ENCODE data around the gene DDB1.

The DDB1 gene

DNA sequence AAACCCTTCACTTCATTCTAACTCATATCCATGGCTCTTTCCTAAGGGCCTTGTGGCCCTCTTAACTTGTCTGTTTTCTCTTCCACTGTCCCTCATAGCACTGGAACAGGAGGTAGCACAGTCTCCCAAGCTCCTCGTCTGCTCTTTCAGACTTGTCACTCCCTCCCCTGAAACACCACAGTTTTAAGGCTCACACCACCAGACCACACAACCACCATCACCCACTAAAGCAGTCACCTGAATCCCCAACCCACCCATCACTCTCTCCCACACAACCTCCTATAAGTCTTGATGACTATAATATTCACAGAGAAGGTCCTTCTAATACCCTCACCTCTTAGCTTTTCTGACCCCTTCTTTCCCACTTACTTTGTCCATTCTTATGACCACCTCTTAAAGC, 26.7 kb downstream of the DDB1 start:
- H3K4me3 Mint-ChIP-seq: no peak overlapping the region
- H3K27ac Mint-ChIP-seq: no peak overlapping the region
- no peaks in the 10 kb centered on the region for H3K4me1 Mint-ChIP-seq
- peaks cover 16 to 37% of the 10 kb centered on the region in 2 donors for H3K36me3 Mint-ChIP-seq
- ATAC-seq (replicated peaks): no peak
- no peak for DNase-seq
- no peaks in the 10 kb centered on the region for H3K9me3 Mint-ChIP-seq
- H3K27me3 Mint-ChIP-seq: no peaks in the 10 kb centered on the region

DNA sequence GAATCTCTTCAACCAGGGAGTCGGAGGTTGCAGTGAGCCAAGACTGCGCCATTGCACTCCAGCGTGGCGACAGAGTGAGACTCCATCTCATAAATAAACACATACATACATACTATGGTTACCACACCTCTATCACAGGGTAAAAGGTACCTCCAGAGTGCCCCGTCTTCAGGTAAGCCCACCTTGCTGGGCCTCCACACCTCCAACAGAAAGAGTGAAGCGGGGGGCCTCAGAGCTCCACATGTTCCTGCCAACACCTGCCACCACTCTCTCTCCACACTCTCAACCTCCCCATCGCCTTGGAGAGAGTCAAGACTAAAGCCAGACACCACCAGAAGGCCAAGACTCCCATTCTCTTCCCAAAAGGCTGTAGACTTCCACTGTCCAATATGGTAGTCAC, 27.5 kb downstream of the DDB1 start:
- H3K9me3 Mint-ChIP-seq: no peaks in the 10 kb centered on the region
- no peak for DNase-seq
- no peak overlapping the region for H3K4me3 Mint-ChIP-seq
- no peak overlapping the region for H3K27ac Mint-ChIP-seq
- H3K27me3 Mint-ChIP-seq: no peaks in the 10 kb centered on the region
- peaks cover 22 to 42% of the 10 kb centered on the region in 2 donors for H3K36me3 Mint-ChIP-seq
- H3K4me1 Mint-ChIP-seq: no peaks in the 10 kb centered on the region
- no peak for ATAC-seq (replicated peaks)

DNA sequence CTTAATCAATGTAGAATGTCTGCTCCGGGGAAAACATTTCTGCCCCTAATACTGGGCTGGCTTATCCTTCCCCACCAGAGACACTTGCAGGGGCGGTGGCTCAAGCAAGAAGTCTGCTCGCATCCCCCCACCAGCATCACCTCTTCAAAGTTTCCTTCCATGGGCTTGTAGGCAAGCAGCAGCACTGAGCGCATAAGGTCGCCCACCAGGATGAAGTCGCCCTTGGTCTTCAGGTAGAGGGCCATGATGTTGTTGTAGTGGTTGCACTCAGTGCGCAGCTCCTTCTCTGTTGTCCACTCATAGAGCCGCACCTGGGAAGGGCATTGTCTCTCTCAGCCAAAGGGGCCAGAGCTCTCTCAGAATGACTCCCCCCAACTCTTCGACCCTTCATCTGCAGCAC, 29.2 kb downstream of the DDB1 start:
- Mint-ChIP-seq H3K4me3 (no peak overlapping the region), H3K36me3 (peaks cover 26 to 46% of the 10 kb centered on the region in 2 donors), H3K9me3 (no peaks in the 10 kb centered on the region), H3K27me3 (no peaks in the 10 kb centered on the region), H3K27ac (no peak overlapping the region), H3K4me1 (peaks cover 3 to 4% of the 10 kb centered on the region in 2 donors)
- DNase-seq (no peak), ATAC-seq (replicated peaks) (no peak)

DNA sequence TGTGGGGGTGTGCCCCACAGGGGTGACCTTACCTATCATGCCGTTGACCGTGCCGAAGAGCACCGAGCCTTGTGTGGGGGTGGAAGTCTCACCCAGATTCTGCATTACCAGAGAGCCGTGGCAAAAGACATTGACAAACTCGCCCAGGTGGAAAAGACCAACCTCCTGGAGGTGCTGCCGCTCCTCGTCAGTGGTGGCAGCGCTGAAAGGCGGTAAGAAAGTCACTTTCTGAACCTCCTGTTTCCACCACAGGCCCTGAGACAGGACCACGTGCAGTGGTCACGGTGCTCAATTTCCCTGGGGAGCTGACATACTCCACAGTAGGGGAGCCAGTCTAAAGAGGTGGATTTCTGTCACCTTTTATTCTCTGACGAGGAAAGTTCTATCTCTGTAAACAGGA, 30.4 kb downstream of the DDB1 start:
- ATAC-seq (replicated peaks) (peak in 1 of 2 donors; percentile 23), DNase-seq (no peak)
- Mint-ChIP-seq H3K9me3 (no peaks in the 10 kb centered on the region), H3K27ac (no peak overlapping the region), H3K36me3 (peaks cover 34 to 50% of the 10 kb centered on the region in 2 donors), H3K27me3 (no peaks in the 10 kb centered on the region), H3K4me1 (peaks cover 8 to 14% of the 10 kb centered on the region in 2 donors), H3K4me3 (no peak overlapping the region)

DNA sequence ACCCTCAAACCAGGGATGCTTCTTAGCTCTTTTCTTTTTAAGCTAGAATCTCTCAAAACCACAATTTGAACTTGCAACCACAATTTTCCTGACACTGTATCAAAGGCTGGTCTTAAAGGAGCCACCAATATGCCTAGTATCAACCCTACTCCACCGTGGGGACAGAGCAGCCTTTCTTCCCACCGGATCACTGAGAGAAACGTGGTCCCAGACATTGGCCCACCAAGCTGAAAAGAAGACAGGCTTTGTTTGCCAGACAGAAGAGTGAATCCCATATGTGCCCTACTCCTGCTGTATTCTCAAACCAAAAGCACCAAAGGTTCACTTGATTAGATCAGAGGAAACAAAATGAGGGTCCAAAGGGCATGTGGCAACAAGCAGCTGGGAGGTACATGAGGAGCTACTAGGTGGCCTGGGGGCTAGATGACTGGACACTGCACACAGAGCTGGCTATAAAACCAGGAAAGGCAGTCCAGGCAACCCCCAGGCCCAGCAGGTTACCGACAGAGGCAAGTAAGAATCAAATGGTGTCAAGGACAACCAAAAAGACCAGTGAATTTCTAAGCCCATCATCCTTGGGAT, 34.2 kb downstream of the DDB1 start:
- ATAC-seq (replicated peaks): no peak
- DNase-seq: no peak
- Mint-ChIP-seq H3K27ac (peak overlapping the region; percentile 10), H3K36me3 (peaks cover 33 to 47% of the 10 kb centered on the region in 2 donors), H3K9me3 (no peaks in the 10 kb centered on the region), H3K4me1 (peaks cover 19 to 30% of the 10 kb centered on the region in 2 donors), H3K4me3 (no peak overlapping the region), H3K27me3 (no peaks in the 10 kb centered on the region)

DNA sequence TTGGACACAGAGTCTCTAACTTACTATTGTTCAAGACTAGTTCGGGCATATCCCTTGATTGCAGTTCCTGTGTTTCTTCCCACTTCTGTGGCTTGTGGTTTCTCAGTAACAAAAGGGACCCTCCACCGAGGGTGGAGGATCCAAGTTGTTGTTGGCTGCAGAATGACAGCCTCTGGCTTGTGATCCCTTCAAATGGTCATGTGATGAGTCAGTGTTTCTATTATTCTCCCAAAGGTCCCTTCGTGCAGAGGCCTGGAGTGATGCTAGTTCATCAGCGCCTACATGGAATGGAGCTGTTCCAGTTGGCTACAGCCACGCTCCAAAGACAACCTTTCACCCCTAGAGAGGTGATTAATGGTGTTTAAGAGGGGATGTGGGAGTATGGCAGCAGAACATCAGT, 35.2 kb downstream of the DDB1 start:
- H3K36me3 Mint-ChIP-seq: peaks cover 33 to 47% of the 10 kb centered on the region in 2 donors
- H3K9me3 Mint-ChIP-seq: no peaks in the 10 kb centered on the region
- H3K4me3 Mint-ChIP-seq: no peak overlapping the region

DNA sequence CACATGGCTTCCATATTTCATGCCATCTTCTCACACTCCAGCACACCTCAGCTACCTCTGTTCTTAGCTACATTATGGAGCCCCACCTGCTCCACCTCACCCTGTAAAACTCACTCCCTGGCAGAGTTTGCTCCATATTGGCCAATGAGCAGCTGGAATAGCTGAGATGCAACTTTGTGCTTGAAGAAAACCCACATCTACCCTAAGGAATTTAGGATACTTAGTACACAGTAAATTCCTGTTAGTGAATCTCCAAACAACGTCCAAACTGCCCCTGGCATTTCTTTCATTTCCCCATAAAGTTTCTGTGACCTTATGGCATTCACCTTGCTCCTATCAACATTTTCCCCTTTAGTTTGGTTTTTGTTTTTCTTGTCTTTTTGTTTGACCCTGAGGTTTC, 35.6 kb downstream of the DDB1 start:
- Mint-ChIP-seq H3K4me1 (peaks cover 23 to 36% of the 10 kb centered on the region in 2 donors), H3K4me3 (peak overlapping the region; percentile 20 to 26), H3K27ac (peak overlapping the region; percentile 68), H3K9me3 (no peaks in the 10 kb centered on the region), H3K27me3 (peaks cover 3% of the 10 kb centered on the region in 2 donors), H3K36me3 (peaks cover 33 to 46% of the 10 kb centered on the region in 2 donors)
- ATAC-seq (replicated peaks) (no peak), DNase-seq (no peak)

More for the DNA sequence above, 35.2 kb downstream of the DDB1 start:
- Mint-ChIP-seq H3K4me1 (peaks cover 23 to 36% of the 10 kb centered on the region in 2 donors), H3K27me3 (no peaks in the 10 kb centered on the region), H3K27ac (peak overlapping the region; percentile 68)
- DNase-seq (no peak), ATAC-seq (replicated peaks) (no peak)

DNA sequence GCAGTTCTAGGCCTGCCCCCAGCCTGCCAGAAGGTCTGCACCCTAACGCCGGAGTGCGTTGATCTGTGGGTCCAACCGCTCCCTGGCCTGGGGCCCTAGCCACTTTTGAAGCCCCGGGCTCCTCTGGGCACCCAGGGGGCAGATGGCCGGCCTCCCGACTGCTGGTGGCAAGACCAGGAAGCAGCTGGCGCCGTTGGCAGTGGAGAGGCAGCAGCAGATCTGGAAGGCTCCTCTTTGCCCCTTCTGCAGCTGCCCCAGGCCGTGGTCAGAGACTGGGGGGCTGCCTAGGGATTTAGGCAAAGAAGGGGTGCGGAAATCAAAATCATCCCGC, 37.3 kb downstream of the DDB1 start:
- Mint-ChIP-seq H3K4me3 (peak overlapping the region; percentile 91), H3K27ac (no peak overlapping the region), H3K9me3 (no peaks in the 10 kb centered on the region), H3K27me3 (peaks cover 3 to 6% of the 10 kb centered on the region in 2 donors), H3K36me3 (peaks cover 24 to 29% of the 10 kb centered on the region in 2 donors), H3K4me1 (peaks cover 23 to 36% of the 10 kb centered on the region in 2 donors)
- no peak for ATAC-seq (replicated peaks)
- DNase-seq: peak; percentile 11

DNA sequence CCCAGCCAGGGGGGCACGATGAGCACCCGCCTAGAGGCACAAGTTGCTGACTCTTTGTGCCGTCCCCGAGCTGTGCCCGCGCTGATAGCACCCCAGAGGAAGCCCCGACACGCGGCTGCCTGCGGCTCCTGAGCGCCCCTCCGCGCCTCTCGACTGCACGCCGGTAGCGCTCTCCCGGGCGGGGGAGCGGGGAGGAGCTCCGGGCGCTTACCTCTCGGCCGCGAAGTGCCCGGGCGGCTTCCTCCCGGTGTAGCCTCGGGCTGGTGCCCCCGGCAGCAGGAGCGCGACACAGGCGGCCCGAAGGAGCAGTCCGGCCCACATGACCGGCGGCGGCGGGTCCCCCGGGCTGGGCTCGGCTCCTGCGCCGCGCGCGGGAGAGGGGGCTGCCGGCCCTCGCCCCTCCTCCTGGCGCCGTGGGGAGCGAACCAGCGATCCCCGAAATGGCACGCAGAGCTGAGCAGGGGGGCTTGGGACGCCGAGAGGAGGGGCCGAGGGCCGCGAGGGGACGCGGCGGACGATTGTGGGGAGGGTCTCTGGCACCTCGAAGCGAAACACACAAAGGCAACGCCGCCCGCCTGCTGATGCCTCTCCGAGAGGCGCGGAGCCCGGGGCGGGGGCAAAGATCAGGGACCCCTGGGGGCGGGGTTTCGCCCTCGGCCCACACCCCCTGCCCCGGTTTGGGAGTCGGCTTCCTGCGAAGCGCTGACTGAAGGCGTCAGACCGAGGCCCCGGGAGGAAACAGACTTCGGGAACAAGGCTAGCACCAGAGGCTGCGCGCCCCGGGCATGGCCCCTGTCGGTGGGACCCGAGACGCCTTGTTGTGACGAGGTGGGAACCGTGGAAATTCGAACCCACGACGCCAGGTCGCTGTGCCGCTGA, 37.9 kb downstream of the DDB1 start, which contains the start of gene VWCE:
TSS of gene VWCE (minus strand) at position 600 of the 879 bp plus-strand sequence. CDS start at position 321, 279 bp downstream.
- peak within 1 kb of the TSS; percentile 91 for H3K27ac Mint-ChIP-seq
- H3K9me3 Mint-ChIP-seq: no peaks in the 10 kb centered on the region
- ATAC-seq (replicated peaks) (peak; percentile 84 to 87), DNase-seq (peak; percentile 68)
- H3K27me3 Mint-ChIP-seq: peaks cover 3 to 6% of the 10 kb centered on the region in 2 donors
- peaks cover 23 to 36% of the 10 kb centered on the region in 2 donors for H3K4me1 Mint-ChIP-seq
- peaks cover 18 to 25% of the 10 kb centered on the region in 2 donors for H3K36me3 Mint-ChIP-seq
- H3K4me3 Mint-ChIP-seq: peak within 1 kb of the TSS; percentile 91

DNA sequence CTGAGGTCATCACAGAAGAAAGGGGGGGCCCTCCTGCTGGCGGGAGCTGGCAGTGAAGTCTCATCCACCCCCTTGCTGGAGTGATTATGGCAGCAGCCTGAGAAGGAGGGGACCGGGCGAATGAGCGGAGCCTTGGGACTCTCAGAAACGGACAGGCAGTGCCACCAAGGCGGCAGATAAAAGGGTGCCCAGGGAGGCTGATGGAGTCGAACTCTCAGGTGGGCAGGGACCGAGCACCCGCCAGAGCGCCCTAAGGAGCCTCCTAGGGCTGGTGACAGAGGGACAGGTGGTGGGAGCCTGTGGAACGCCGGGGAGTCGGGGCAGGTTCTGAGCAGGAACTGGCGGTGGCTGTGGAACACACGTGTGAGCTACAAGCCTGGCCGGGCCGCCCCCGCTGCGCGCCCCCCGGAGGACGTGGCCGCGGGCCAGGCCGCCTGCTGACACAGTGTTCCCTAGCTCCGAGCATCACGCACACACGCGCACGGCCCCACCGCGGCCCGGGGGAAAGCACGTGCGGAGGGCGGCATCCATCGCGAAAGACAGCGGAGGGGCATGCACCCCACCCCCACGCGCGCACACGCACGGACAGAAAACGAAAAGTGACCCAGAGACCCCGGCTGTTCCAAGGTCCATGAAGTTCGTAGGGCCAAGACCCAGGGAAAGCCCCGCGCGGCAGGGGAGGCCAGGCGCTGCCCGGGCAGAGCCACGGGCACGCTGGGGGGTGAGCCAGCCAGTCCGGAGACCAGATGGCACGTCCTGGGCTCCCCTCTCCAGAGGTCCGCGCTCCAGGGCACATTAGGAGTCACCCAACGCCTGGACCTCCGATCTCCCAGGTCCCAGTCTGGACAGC, 38.8 kb downstream of the DDB1 start:
- Mint-ChIP-seq H3K4me3 (peak overlapping the region; percentile 91), H3K27ac (peak overlapping the region; percentile 91), H3K9me3 (no peaks in the 10 kb centered on the region), H3K4me1 (peaks cover 23 to 36% of the 10 kb centered on the region in 2 donors), H3K27me3 (peaks cover 3 to 6% of the 10 kb centered on the region in 2 donors), H3K36me3 (peaks cover 14 to 21% of the 10 kb centered on the region in 2 donors)
- peak; percentile 58 to 67 for ATAC-seq (replicated peaks)
- peak; percentile 39 for DNase-seq

DNA sequence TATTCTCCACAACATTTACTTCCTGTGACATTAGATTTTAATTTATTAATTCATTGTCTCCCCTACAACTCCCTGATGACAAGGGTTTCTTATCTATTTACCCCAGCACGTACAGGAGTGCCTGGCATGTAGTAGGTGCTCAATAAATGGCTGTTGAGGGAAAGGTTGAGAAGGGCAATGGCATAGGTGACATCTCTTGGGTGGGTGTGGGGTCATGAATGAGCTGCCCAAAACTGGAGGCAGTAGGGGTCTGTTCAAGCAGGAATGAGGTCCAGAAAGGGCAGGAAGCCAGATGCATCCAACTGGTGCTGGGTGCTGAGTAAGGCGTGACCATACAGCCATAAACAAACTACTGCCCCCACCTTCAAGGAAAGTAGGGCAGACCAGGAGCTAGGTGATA, 40.5 kb downstream of the DDB1 start:
- H3K36me3 Mint-ChIP-seq: peaks cover 4 to 14% of the 10 kb centered on the region in 2 donors
- ATAC-seq (replicated peaks) (no peak), DNase-seq (no peak)
- peaks cover 13 to 21% of the 10 kb centered on the region in 2 donors for H3K4me1 Mint-ChIP-seq
- H3K27me3 Mint-ChIP-seq: peaks cover 3 to 6% of the 10 kb centered on the region in 2 donors
- H3K9me3 Mint-ChIP-seq: no peaks in the 10 kb centered on the region
- H3K27ac Mint-ChIP-seq: no peak overlapping the region
- H3K4me3 Mint-ChIP-seq: peak overlapping the region in 1 of 2 donors; percentile 2

DNA sequence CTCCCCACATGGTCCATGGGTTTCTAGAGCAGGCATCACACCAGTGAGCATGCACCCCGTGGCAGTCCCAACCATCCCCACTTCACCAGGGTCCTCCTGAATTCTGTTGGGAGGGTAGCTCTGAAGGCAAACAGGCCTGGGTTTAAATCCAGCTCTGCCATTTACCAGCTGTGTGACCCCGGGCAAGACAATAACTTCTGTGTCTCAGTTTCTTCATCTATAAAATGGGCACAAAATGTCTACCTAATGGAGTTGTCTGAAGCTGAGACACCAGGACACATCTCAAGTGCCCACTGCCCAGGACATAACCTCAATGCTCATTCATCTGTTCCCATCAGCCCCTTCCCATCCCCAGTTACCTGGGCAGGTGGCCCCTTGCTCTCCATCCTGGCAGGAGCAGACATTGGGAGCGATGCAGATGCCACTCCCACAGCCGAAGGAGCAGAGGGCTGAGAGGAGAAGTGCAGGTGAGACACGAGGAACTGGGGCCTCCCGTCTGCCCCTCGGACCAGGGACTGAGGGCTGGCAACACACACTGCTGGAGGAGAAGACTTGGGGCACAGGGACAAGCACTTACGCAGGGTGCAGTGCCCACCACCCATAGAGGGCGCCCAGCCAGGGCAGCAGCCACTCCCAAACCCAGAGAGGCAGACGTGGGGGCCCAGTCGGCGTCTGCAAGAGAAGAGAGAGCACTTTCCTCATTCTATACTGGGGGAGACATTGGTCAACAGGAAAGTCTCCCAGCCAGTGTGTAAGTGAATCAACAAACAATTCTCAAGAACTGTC, 41.8 kb downstream of the DDB1 start:
- Mint-ChIP-seq H3K27me3 (peaks cover 3 to 6% of the 10 kb centered on the region in 2 donors), H3K4me1 (peaks cover 9 to 14% of the 10 kb centered on the region in 2 donors), H3K9me3 (no peaks in the 10 kb centered on the region), H3K4me3 (no peak overlapping the region), H3K36me3 (peaks cover 2 to 14% of the 10 kb centered on the region in 2 donors), H3K27ac (no peak overlapping the region)
- DNase-seq (no peak), ATAC-seq (replicated peaks) (no peak)

DNA sequence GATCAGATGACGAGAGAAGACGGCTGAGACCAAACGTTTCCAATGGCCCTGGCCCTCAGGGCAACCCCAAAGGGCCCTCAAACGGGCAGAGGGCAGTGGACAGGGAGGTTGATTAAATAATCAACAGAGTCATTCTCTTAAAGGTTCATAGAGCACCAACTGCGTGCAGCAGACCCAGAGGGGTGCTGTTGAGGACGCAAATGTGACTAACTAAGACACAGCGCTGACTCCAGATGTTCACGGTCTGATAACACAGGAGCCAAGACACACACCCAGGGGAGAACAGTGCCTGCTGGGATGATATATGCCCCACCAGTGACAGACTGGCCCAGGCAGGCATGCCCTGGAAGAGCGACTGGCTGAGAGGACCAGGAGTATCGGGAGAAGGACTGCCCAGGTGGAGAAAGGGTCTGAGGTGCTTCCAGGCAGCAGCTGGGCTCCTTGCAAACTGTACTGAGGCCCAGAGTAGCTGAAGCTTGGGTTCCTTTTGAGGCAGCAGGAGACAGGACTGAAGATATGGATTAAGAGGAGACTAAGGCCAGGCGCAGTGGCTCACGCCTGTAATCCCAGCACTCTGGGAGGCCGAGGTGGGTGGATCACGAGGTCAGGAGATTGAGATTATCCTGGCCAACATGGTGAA, 45.4 kb downstream of the DDB1 start:
- peaks cover 0 to 3% of the 10 kb centered on the region in 2 donors for H3K9me3 Mint-ChIP-seq

More for the DNA sequence above, 45.4 kb downstream of the DDB1 start:
- peaks cover 1 to 4% of the 10 kb centered on the region in 2 donors for H3K27me3 Mint-ChIP-seq
- H3K36me3 Mint-ChIP-seq: peaks cover 19 to 39% of the 10 kb centered on the region in 2 donors
- H3K4me3 Mint-ChIP-seq: no peak overlapping the region
- no peak for ATAC-seq (replicated peaks)
- H3K4me1 Mint-ChIP-seq: no peaks in the 10 kb centered on the region
- H3K27ac Mint-ChIP-seq: no peak overlapping the region
- no peak for DNase-seq

Measured in stimulated activated naive B cell treated with anti-CD40 and anti-IgM and Interleukin-4, amounts not matched to agents 10 μg/mL and 1 μg/mL and 100 μg/mL, for 72 hours (primary cell).